ENCODE data around the gene ARHGAP12.

- TF ChIP-seq EZH2 (IDR thresholded peaks at IDR 0.05; ENCODE audit: insufficient read depth, poor library complexity, severe bottlenecking) (no peak), EZH2phosphoT487 (IDR thresholded peaks at IDR 0.05; ENCODE audit: insufficient read depth, low read depth) (no peak)
Observed at GRCh38 chr10:31912289-31912688, 16.3 kb downstream of the ARHGAP12 start.
